ENCODE data around the gene CIDEA.

DNA sequence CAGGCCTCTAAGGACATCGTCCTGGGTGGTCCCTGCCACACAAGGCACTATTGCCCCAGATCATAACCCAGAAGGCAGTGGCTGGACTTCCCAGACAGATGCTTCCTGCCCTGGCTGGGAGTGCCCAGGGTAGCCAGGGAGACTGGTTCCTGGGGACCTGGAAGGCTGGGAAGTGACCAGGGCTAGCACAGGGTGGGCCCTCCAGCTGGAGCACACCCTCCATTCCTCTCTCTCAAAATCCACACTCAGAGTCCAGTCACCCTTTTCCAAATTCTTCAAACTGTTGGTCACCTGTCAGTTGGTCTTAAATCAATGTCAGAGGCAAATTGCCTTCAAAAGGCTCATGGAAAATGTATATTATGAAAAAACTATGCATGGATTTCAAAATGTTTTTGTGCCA, 42.3 kb downstream of the CIDEA start:
- TF ChIP-seq, protein P1, sequence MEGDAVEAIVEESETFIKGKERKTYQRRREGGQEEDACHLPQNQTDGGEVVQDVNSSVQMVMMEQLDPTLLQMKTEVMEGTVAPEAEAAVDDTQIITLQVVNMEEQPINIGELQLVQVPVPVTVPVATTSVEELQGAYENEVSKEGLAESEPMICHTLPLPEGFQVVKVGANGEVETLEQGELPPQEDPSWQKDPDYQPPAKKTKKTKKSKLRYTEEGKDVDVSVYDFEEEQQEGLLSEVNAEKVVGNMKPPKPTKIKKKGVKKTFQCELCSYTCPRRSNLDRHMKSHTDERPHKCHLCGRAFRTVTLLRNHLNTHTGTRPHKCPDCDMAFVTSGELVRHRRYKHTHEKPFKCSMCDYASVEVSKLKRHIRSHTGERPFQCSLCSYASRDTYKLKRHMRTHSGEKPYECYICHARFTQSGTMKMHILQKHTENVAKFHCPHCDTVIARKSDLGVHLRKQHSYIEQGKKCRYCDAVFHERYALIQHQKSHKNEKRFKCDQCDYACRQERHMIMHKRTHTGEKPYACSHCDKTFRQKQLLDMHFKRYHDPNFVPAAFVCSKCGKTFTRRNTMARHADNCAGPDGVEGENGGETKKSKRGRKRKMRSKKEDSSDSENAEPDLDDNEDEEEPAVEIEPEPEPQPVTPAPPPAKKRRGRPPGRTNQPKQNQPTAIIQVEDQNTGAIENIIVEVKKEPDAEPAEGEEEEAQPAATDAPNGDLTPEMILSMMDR (IDR thresholded peaks at IDR 0.05): no peak
- TF ChIP-seq POLR2A (IDR thresholded peaks at IDR 0.05): no peak

Data from Peyer's patch (tissue), 4 donors.